HG02852 (cell line): Measurements from ENCODE around the gene MYOD1.

Experiments
- ATAC-seq: cut with Tn5 transposase; IDR thresholded peaks from one replicate; pipeline ENCODE4 v1.9.1; 2021; ENCODE audit warnings: mild to moderate bottlenecking, moderate library complexity; ENCODE audit not compliant: unreplicated experiment

MYOD1 gene

GRCh38 chr11:17700991-17701390, 18.4 kb upstream of the MYOD1 start:
- ATAC-seq = no peak

- no peak for ATAC-seq
These were observed 16.5 kb upstream of the MYOD1 start for GRCh38 chr11:17702876-17703275.

- ATAC-seq = no peak
These were observed 15.4 kb upstream of the MYOD1 start for GRCh38 chr11:17703951-17704350.

- no peak for ATAC-seq
These were observed 11.5 kb upstream of the MYOD1 start for GRCh38 chr11:17707830-17708229.

GRCh38 chr11:17711836-17712235, 7.5 kb upstream of the MYOD1 start:
- ATAC-seq = no peak

GRCh38 chr11:17713851-17714250, 5.5 kb upstream of the MYOD1 start:
- ATAC-seq = no peak

GRCh38 chr11:17714356-17714854, 5.0 kb upstream of the MYOD1 start:
- ATAC-seq = no peak

GRCh38 chr11:17714870-17715269, 4.5 kb upstream of the MYOD1 start:
- ATAC-seq = no peak

- no peak for ATAC-seq
These were observed 2.6 kb upstream of the MYOD1 start for GRCh38 chr11:17716807-17717206.

GRCh38 chr11:17718015-17718414, 1.4 kb upstream of the MYOD1 start:
- no peak for ATAC-seq

- ATAC-seq = no peak
These were observed 835 bp upstream of the MYOD1 start for GRCh38 chr11:17718510-17718962.

- no peak for ATAC-seq
These were observed 796 bp downstream of the MYOD1 start for GRCh38 chr11:17719938-17720795.

- ATAC-seq = no peak
These were observed 1.4 kb downstream of the MYOD1 start for GRCh38 chr11:17720796-17721171.

GRCh38 chr11:17721242-17721999, 2.0 kb downstream of the MYOD1 start:
- ATAC-seq = no peak

- no peak for ATAC-seq
These were observed 2.8 kb downstream of the MYOD1 start for GRCh38 chr11:17722000-17722643.

GRCh38 chr11:17724020-17724908, 4.9 kb downstream of the MYOD1 start:
- ATAC-seq = no peak

- no peak for ATAC-seq
These were observed 5.8 kb downstream of the MYOD1 start for GRCh38 chr11:17725174-17725573.

- no peak for ATAC-seq
These were observed 10.8 kb downstream of the MYOD1 start for GRCh38 chr11:17730137-17730536.

GRCh38 chr11:17730608-17731462, 11.5 kb downstream of the MYOD1 start:
- peak; percentile 77 for ATAC-seq
